Fibroblast of villous mesenchyme (primary cell): ENCODE measurements around the gene SLC24A3. TPM values are rescaled to one million over a fixed set of nuclear protein-coding genes. Genes with fewer than 3 reads are reported as not detected.

Source experiments
- DNase-seq: peaks from one replicate; pipeline ENCODE4 v3.0.0-alpha.2; 2010; ENCODE audit warnings: low read depth
- H3K4me3 ChIP-seq: 2 replicates; pipeline ENCODE4 v1.5.1; 2011; ENCODE audit warnings: low read depth, mild to moderate bottlenecking, low read length
- CTCF ChIP-seq: IDR thresholded peaks from 2 replicates; pipeline ENCODE4 v1.5.1; 2012; ENCODE audit warnings: low read depth, mild to moderate bottlenecking, low read length; ENCODE audit not compliant: insufficient read depth
- total RNA-seq: library from RNA; depleted of rRNA; stranded (reverse); fragments of >200 nt; gene quantifications from 2 replicates; pipeline ENCODE4 v1.2.3, GENCODE V29; 2012

Gene SLC24A3
- total RNA-seq, 1 donor, result 0.86 TPM

DNA sequence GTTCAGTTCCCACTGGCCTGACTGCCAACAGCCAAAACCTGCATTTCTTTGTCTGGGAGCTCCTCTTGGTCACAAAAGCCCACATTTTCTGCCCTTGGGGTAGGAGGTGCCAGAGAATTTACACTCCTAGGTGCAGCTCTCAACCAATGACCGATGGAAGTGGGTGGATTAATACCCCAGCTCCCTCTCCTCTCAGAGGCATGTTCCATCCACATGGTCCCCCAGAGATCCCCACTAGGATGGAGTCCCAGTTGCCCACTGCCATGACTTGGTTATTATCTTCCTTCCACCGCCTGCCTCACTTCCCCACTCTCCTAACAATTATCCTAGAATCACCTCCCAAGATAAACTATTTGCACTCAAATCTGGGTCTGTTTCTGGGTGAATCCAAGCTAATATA is 434.5 kb downstream of the SLC24A3 start:
- TF ChIP-seq CTCF, result no peak
- H3K4me3 ChIP-seq, result no peak overlapping the region
- DNase-seq, result no peak

GRCh38 chr20:19648024-19648423 is 435.6 kb downstream of the SLC24A3 start:
- TF ChIP-seq CTCF, result no peak
- DNase-seq, result no peak
- H3K4me3 ChIP-seq, result no peak overlapping the region

GRCh38 chr20:19649041-19649440 is 436.6 kb downstream of the SLC24A3 start:
- DNase-seq, result no peak

GRCh38 chr20:19652591-19653026 is 440.2 kb downstream of the SLC24A3 start:
- no peak overlapping the region for H3K4me3 ChIP-seq
- no peak for TF ChIP-seq CTCF
- DNase-seq, result no peak

More at GRCh38 chr20:19649041-19649440, 436.6 kb downstream of the SLC24A3 start:
- TF ChIP-seq CTCF, result no peak
- H3K4me3 ChIP-seq, result no peak overlapping the region

DNA sequence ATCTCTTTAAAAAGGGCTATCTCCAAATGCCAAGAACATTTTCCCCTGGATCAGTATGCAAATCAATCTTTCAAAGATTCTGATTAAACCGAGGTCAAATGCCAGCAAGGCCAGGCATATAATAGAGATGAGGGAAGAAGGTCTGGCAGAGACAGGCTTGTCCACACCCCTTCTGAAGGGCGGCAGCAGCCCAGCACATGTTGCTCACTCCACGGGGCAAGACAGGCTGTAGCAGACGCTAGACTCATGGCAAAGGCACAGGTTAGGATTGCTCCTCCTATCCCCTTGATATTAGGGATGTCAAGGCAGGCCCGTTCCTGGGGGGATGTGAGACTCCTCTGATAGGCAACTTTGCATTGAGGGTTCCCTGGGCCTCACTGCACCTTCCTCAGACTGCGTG is 440.9 kb downstream of the SLC24A3 start:
- DNase-seq, result no peak
- no peak for TF ChIP-seq CTCF
- no peak overlapping the region for H3K4me3 ChIP-seq

GRCh38 chr20:19654921-19655320 is 442.5 kb downstream of the SLC24A3 start:
- DNase-seq, result no peak
- H3K4me3 ChIP-seq, result no peak overlapping the region
- no peak for TF ChIP-seq CTCF

- no peak overlapping the region for H3K4me3 ChIP-seq
- TF ChIP-seq CTCF, result no peak
Measured at GRCh38 chr20:19658137-19658536, 445.7 kb downstream of the SLC24A3 start.

More at GRCh38 chr20:19658137-19658536, 445.7 kb downstream of the SLC24A3 start:
- no peak for DNase-seq
